Stimulated activated naive CD8-positive, alpha-beta T cell treated with anti-CD3 and anti-CD28 coated beads, Interleukin-15, Interleukin-2, amounts not matched to agents 100 ng/mL and 50 ng/mL, for 24 hours (primary cell): Measurements from ENCODE around the gene THSD4.

Experiments used
- H3K27ac Mint-ChIP-seq: one replicate; pipeline ENCODE4 v1.8.0; 2021; ENCODE audit warnings: mild to moderate bottlenecking, mixed read lengths
- H3K27me3 Mint-ChIP-seq: one replicate; pipeline ENCODE4 v1.8.0; 2021; ENCODE audit warnings: mixed read lengths
- H3K36me3 Mint-ChIP-seq: one replicate; pipeline ENCODE4 v1.8.0; 2021; ENCODE audit warnings: low read depth, mixed read lengths
- H3K4me1 Mint-ChIP-seq: one replicate; pipeline ENCODE4 v1.8.0; 2021; ENCODE audit warnings: low read depth, mixed read lengths
- H3K4me3 Mint-ChIP-seq: one replicate; pipeline ENCODE4 v1.8.0; 2021; ENCODE audit warnings: mild to moderate bottlenecking, mixed read lengths
- H3K9me3 Mint-ChIP-seq: one replicate; pipeline ENCODE4 v1.8.0; 2021; ENCODE audit warnings: mixed read lengths

Gene THSD4

GRCh38 chr15:71219645-71220044, 104.4 kb downstream of the THSD4 start:
- H3K4me1 Mint-ChIP-seq = no peaks in the 10 kb centered on the region

GRCh38 chr15:71220828-71221227, 105.6 kb downstream of the THSD4 start:
- Mint-ChIP-seq H3K27me3 (peaks cover 14% of the 10 kb centered on the region), H3K27ac (no peak overlapping the region), H3K9me3 (no peaks in the 10 kb centered on the region), H3K36me3 (no peaks in the 10 kb centered on the region), H3K4me3 (no peak overlapping the region), H3K4me1 (no peaks in the 10 kb centered on the region)

More at GRCh38 chr15:71219645-71220044, 104.4 kb downstream of the THSD4 start:
- no peak overlapping the region for H3K4me3 Mint-ChIP-seq
- no peak overlapping the region for H3K27ac Mint-ChIP-seq
- peaks cover 3% of the 10 kb centered on the region for H3K9me3 Mint-ChIP-seq
- H3K36me3 Mint-ChIP-seq = no peaks in the 10 kb centered on the region
- H3K27me3 Mint-ChIP-seq = peaks cover 20% of the 10 kb centered on the region

GRCh38 chr15:71221417-71221816, 106.1 kb downstream of the THSD4 start:
- peaks cover 12% of the 10 kb centered on the region for H3K27me3 Mint-ChIP-seq
- H3K9me3 Mint-ChIP-seq = no peaks in the 10 kb centered on the region
- H3K4me1 Mint-ChIP-seq = no peaks in the 10 kb centered on the region
- H3K4me3 Mint-ChIP-seq = no peak overlapping the region
- H3K27ac Mint-ChIP-seq = no peak overlapping the region
- no peaks in the 10 kb centered on the region for H3K36me3 Mint-ChIP-seq

- Mint-ChIP-seq H3K9me3 (no peaks in the 10 kb centered on the region), H3K27ac (no peak overlapping the region), H3K36me3 (no peaks in the 10 kb centered on the region), H3K4me3 (no peak overlapping the region), H3K27me3 (peaks cover 7% of the 10 kb centered on the region), H3K4me1 (no peaks in the 10 kb centered on the region)
These were observed 108.2 kb downstream of the THSD4 start for GRCh38 chr15:71223516-71223915.

- Mint-ChIP-seq H3K27me3 (peaks cover 6% of the 10 kb centered on the region), H3K36me3 (no peaks in the 10 kb centered on the region)
These were observed 108.8 kb downstream of the THSD4 start for GRCh38 chr15:71224024-71224423.

GRCh38 chr15:71225851-71226250, 110.6 kb downstream of the THSD4 start:
- Mint-ChIP-seq H3K4me3 (no peak overlapping the region), H3K27me3 (peaks cover 6% of the 10 kb centered on the region)

More at GRCh38 chr15:71224024-71224423, 108.8 kb downstream of the THSD4 start:
- Mint-ChIP-seq H3K9me3 (no peaks in the 10 kb centered on the region), H3K4me1 (no peaks in the 10 kb centered on the region), H3K4me3 (no peak overlapping the region), H3K27ac (no peak overlapping the region)

GRCh38 chr15:71226536-71227455, 111.5 kb downstream of the THSD4 start:
- no peak overlapping the region for H3K4me3 Mint-ChIP-seq

More at GRCh38 chr15:71225851-71226250, 110.6 kb downstream of the THSD4 start:
- H3K4me1 Mint-ChIP-seq = no peaks in the 10 kb centered on the region
- H3K9me3 Mint-ChIP-seq = no peaks in the 10 kb centered on the region
- no peaks in the 10 kb centered on the region for H3K36me3 Mint-ChIP-seq
- H3K27ac Mint-ChIP-seq = no peak overlapping the region

GRCh38 chr15:71228403-71228802, 113.1 kb downstream of the THSD4 start:
- H3K27ac Mint-ChIP-seq = no peak overlapping the region
- peaks cover 13% of the 10 kb centered on the region for H3K27me3 Mint-ChIP-seq
- H3K36me3 Mint-ChIP-seq = no peaks in the 10 kb centered on the region
- H3K9me3 Mint-ChIP-seq = no peaks in the 10 kb centered on the region
- no peak overlapping the region for H3K4me3 Mint-ChIP-seq
- no peaks in the 10 kb centered on the region for H3K4me1 Mint-ChIP-seq

More at GRCh38 chr15:71226536-71227455, 111.5 kb downstream of the THSD4 start:
- no peak overlapping the region for H3K27ac Mint-ChIP-seq
- H3K9me3 Mint-ChIP-seq = no peaks in the 10 kb centered on the region
- H3K27me3 Mint-ChIP-seq = peaks cover 9% of the 10 kb centered on the region
- no peaks in the 10 kb centered on the region for H3K4me1 Mint-ChIP-seq
- H3K36me3 Mint-ChIP-seq = no peaks in the 10 kb centered on the region

GRCh38 chr15:71230303-71230702, 115.0 kb downstream of the THSD4 start:
- Mint-ChIP-seq H3K4me1 (no peaks in the 10 kb centered on the region), H3K27me3 (peaks cover 8% of the 10 kb centered on the region), H3K36me3 (no peaks in the 10 kb centered on the region), H3K9me3 (no peaks in the 10 kb centered on the region), H3K27ac (no peak overlapping the region), H3K4me3 (no peak overlapping the region)

- no peaks in the 10 kb centered on the region for H3K9me3 Mint-ChIP-seq
- H3K4me3 Mint-ChIP-seq = no peak overlapping the region
- no peak overlapping the region for H3K27ac Mint-ChIP-seq
- H3K27me3 Mint-ChIP-seq = peaks cover 10% of the 10 kb centered on the region
- no peaks in the 10 kb centered on the region for H3K36me3 Mint-ChIP-seq
- no peaks in the 10 kb centered on the region for H3K4me1 Mint-ChIP-seq
These were observed 116.5 kb downstream of the THSD4 start for GRCh38 chr15:71231758-71232157.

GRCh38 chr15:71232411-71232810, 117.1 kb downstream of the THSD4 start:
- no peak overlapping the region for H3K27ac Mint-ChIP-seq
- H3K9me3 Mint-ChIP-seq = no peaks in the 10 kb centered on the region
- H3K4me1 Mint-ChIP-seq = no peaks in the 10 kb centered on the region
- peaks cover 17% of the 10 kb centered on the region for H3K27me3 Mint-ChIP-seq
- no peak overlapping the region for H3K4me3 Mint-ChIP-seq
- H3K36me3 Mint-ChIP-seq = no peaks in the 10 kb centered on the region

GRCh38 chr15:71237456-71238188, 122.4 kb downstream of the THSD4 start:
- Mint-ChIP-seq H3K4me1 (no peaks in the 10 kb centered on the region), H3K4me3 (no peak overlapping the region), H3K36me3 (no peaks in the 10 kb centered on the region), H3K27ac (no peak overlapping the region), H3K27me3 (peaks cover 12% of the 10 kb centered on the region), H3K9me3 (no peaks in the 10 kb centered on the region)

GRCh38 chr15:71238926-71239325, 123.7 kb downstream of the THSD4 start:
- Mint-ChIP-seq H3K9me3 (no peaks in the 10 kb centered on the region), H3K4me3 (no peak overlapping the region), H3K27ac (no peak overlapping the region), H3K4me1 (no peaks in the 10 kb centered on the region), H3K27me3 (peaks cover 8% of the 10 kb centered on the region), H3K36me3 (no peaks in the 10 kb centered on the region)

- H3K4me1 Mint-ChIP-seq = no peaks in the 10 kb centered on the region
These were observed 124.5 kb downstream of the THSD4 start for GRCh38 chr15:71239592-71240364.

More at GRCh38 chr15:71239592-71240364, 124.5 kb downstream of the THSD4 start:
- Mint-ChIP-seq H3K9me3 (no peaks in the 10 kb centered on the region), H3K4me3 (no peak overlapping the region), H3K36me3 (no peaks in the 10 kb centered on the region), H3K27ac (no peak overlapping the region), H3K27me3 (peaks cover 8% of the 10 kb centered on the region)
